Kidney capillary endothelial cell (primary cell): ENCODE measurements around the gene LYSMD3.
A peak's percentile ranks its signal among the peaks of the same experiment; 100 is the strongest.

ENCODE experiments used
- DNase-seq: peaks from one replicate; pipeline ENCODE4 v3.0.0-alpha.2; 2018; ENCODE audit warnings: low spot score

The LYSMD3 gene

GRCh38 chr5:90479611-90480385 is 49.6 kb downstream of the LYSMD3 start:
- DNase-seq: no peak

DNA sequence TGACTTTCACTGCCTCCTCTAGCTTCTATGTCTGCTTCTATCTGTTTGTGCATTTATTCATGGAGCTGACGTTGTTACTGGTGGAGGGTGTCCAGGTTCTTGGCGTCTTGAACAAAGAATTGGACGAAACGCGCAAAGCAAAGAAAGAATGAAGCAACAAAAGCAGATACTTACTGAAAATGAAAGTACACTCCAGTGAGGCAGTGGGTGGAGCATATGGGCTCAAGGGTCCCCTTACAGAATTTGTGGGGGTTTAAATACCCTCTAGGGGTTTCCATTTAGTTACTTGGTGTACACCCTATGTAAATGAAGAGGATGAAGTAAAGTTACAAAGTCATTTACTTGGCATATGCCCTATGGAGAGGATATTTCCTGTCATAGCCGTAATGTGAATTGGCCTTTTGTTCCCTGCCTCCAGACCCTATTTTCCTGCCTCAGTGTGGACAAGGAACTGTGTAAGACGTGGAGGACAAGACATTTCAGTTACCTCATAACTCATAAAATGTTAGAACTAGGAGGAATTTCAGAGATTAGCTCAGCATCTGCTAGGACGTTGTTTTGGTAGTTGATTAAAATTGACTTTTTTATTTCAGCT is 51.7 kb downstream of the LYSMD3 start:
- no peak for DNase-seq

DNA sequence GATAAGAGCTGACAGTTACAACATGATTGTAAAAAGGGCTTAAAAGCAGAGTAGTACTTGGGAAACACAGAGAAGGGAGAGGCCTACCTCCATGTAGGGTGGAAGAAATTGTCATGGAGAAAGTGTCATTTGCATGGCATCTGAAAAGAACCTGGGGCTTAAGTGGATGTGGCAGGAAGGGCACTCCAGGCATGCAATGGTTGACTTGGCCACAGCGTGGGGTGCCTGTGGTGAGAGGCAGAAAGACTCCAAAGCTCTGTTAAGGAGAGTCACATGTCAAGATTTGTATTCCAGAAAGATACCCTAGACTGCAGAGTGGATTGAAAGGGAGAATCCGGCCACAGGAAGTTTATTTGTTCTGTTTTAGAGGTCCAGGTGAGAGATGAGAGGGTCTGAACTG is 52.3 kb downstream of the LYSMD3 start:
- no peak for DNase-seq

DNA sequence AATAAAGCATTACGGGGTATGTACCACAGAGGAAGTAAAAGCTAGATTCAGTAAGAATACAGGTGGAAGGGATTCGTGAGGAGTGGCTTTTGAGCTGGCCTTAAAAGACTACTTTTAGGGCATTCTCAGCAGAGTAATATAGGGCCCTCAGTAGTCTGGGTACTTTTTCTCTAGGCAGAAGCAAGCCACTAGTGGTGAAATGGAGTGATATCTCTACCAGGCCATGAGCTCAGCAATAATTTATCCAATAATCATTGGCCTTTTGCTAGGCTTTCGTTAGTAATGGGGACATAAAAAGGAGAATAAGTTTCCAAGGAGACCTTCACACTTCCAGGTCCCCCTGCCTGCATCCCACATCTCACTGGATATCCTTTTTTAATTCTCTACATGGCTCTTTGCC is 53.0 kb downstream of the LYSMD3 start:
- DNase-seq: no peak

DNA sequence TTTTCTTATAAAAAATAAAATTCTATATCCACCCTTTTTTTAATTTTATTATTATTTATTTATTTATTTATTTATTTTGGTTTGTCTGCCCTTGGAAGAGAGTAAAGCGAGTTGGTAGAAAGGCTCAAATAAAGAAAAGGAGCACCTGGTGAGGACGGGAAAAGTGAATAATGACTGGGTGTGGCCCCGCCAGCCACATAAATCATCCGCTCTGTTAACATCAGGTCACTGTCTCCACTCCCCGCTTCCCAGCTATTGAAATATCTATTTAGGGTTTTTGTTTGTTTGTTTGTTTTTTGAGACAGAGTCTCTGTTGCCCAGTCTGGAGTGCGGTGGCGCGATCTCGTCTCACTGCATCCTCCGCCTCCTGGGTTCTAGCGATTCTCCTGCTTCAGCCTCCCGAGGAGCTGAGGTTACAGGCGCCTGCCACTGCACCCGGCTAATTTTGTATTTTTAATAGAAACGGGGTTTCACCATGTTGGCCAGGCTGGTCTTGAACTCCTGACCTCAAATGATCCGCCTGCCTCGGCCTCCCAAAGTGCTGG is 53.9 kb downstream of the LYSMD3 start:
- DNase-seq: no peak

DNA sequence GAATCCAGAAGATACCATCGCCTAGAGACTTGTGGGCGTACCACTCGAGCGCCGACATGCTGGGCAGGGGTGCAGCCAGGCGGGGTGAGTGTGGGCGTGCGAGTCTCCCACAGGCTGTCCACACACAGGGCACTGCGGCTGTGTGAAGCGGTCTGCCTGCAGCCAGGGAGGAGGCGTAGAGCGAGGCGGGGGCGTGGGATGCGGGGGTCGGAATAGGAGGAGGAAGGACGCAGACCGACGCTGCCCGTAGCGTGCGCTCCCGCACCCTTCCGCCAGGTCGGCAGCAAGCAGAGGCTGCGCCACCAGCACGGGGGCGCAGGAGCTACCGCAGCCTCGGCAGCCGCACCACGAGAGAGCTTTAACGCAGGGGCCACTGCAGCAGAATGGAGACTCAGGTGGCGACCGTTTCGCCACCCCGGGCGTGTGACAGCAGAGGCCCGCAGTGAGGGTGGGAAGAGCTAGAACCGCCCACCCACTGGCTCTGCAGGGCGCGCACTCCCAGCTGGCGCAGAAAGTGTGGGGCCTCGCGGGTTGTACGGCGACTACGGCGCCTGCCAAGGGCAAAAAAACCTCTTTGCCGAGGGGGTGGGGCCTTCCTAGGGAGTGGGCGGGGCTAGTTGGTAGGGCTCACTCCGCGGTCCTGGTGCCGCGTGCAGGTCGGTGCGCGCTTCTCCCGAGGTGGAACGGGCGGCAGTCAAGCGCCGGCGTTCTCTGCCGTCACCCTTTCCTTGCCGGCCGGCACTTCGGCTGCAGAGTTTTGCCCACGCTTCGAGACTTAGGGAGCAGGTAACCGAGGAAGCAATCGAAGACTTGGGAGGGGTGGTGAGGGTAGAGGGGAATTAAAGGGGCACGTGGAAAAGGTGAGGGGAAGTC is 54.9 kb downstream of the LYSMD3 start, which contains the start of the genes MBLAC2 and POLR3G:
Gene MBLAC2, minus strand, starts transcription at position 537 of the 873 bp plus-strand sequence. Its CDS starts 479 bp downstream, at position 58.
Gene POLR3G, plus strand, starts transcription at position 630 of the 873 bp plus-strand sequence. CDS start 10,704 bp downstream, outside the sequence.
- peak; percentile 80 for DNase-seq

DNA sequence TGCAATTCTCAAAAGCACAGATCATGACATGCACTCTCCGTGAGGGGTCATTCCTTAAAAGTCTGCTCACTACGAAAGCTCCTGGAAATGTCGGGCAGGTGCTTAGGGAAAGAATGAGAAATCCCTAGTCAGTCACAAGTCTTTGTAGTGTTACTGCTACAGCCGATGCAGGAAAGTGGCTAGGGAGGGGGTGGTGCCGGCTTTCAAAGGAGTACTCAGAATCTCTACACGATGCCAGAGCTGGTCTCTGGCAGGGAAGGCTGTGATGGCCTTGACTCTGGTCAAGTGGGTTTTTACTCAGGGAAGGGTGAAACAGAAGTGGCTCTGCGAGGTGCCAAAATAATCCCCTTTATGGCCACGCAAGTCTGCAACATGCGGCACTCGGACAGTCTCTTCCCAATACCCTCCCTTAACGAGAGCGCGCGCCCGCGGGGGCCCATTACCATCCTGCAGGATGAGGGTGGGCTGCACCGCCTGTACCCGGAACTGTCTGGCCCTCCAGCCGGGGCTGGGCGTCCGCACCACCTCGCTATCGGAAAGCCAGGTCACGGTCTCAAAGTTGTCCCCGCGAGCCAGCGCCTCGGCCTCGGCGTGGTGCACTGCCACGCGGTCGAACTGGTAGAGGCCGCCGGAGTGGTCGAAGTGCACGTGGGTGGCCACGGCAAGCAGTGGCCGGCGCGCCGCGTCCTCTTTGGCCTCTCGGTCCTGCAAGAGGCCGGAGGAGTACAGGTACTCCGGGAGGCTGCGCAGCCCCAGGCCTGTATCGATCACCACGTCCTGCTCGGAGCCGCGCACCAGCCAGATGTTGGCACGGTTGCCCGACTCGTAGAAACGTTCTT is 55.8 kb downstream of the LYSMD3 start:
- DNase-seq: peak; percentile 13

- no peak for DNase-seq
These were observed 56.5 kb downstream of the LYSMD3 start for GRCh38 chr5:90472783-90473395.
